Common myeloid progenitor, CD34-positive (primary cell): ENCODE results near the gene FLT4.
A peak's percentile ranks its signal among the peaks of the same experiment; 100 is the strongest.
"Not testable (repeated sequence)": the region's sequence is repeated elsewhere in the genome, so short reads cannot be mapped to it uniquely, and the experiment has no call there.

Experiments used
- CTCF ChIA-PET: fragments of 350-600 bp; sonication (Branson Sonifier 250); formaldehyde crosslinking; loops from one replicate; lab custom pipeline; 2021; ENCODE audit warnings: antibody characterized with exemption; lab: Charles Lee
- POLR2A ChIA-PET: fragments of 350-600 bp; sonication (Branson Sonifier 250); formaldehyde crosslinking; loops from one replicate; lab custom pipeline; 2021; ENCODE audit warnings: antibody characterized with exemption; lab: Charles Lee
- DNase-seq, 3 donors: peaks; one replicate each; pipeline versions ENCODE4 v3.0.0 to v3.0.0-alpha.2; 2013
- H3K27ac ChIP-seq, 2 experiments: 1 replicate in 1 of 2; 2 replicates in 1 of 2; pipeline ENCODE4 v1.7.0; 2013; ENCODE audit warnings: inconsistent platforms in 2 of 2, low read length in 2 of 2, mild to moderate bottlenecking in 2 of 2, low read depth in 1 of 2, moderate library complexity in 1 of 2; ENCODE audit not compliant: severe bottlenecking in 2 of 2, insufficient read depth in 1 of 2, poor library complexity in 1 of 2
- H3K27me3 ChIP-seq, 5 experiments: replicated peaks in 2 of 5; 1 replicate in 3 of 5; 2 replicates in 2 of 5; pipeline versions ENCODE4 v1.6.1 to v1.7.0; 2013; ENCODE audit warnings: low read length in 4 of 5, mild to moderate bottlenecking in 2 of 5, moderate library complexity in 2 of 5, inconsistent platforms in 1 of 5; ENCODE audit not compliant: insufficient read depth in 5 of 5, control insufficient read depth in 4 of 5
- H3K36me3 ChIP-seq, 4 experiments: 1 replicate in 2 of 4; 2 replicates in 2 of 4; pipeline versions ENCODE4 v1.6.1 to v1.7.0; 2013; ENCODE audit warnings: low read length in 3 of 4, control low read depth in 1 of 4, mild to moderate bottlenecking in 1 of 4; ENCODE audit not compliant: control insufficient read depth in 4 of 4, insufficient read depth in 4 of 4
- H3K4me1 ChIP-seq, 4 experiments: 1 replicate in 3 of 4; 2 replicates in 1 of 4; pipeline versions ENCODE4 v1.6.1 to v1.7.1; 2013; ENCODE audit warnings: low read length in 3 of 4, mild to moderate bottlenecking in 3 of 4, control low read depth in 1 of 4, inconsistent platforms in 1 of 4, moderate library complexity in 1 of 4; ENCODE audit not compliant: control insufficient read depth in 4 of 4, insufficient read depth in 4 of 4; ENCODE audit errors: control extremely low read depth in 1 of 4
- H3K4me3 ChIP-seq, 7 experiments: 1 replicate in 4 of 7; 2 replicates in 3 of 7; pipeline versions ENCODE4 v1.5.1 to v1.7.0; 2013; ENCODE audit warnings: mild to moderate bottlenecking in 7 of 7, low read length in 6 of 7, moderate library complexity in 6 of 7, inconsistent platforms in 2 of 7, low read depth in 2 of 7, control low read depth in 1 of 7; ENCODE audit not compliant: insufficient read depth in 4 of 7, control insufficient read depth in 1 of 7; ENCODE audit errors: extremely low read depth in 1 of 7
- H3K9me3 ChIP-seq, 5 experiments: 1 replicate in 4 of 5; 2 replicates in 1 of 5; pipeline versions ENCODE4 v1.6.1 to v1.7.1; 2013; ENCODE audit warnings: low read length in 4 of 5, mild to moderate bottlenecking in 2 of 5, inconsistent platforms in 1 of 5, low read depth in 1 of 5, moderate library complexity in 1 of 5; ENCODE audit not compliant: control insufficient read depth in 4 of 5, insufficient read depth in 2 of 5; ENCODE audit errors: control extremely low read depth in 1 of 5
- WGBS: methylation state at CpG from one replicate; pipeline ENCODE4 v1.1.5; 2013; ENCODE audit not compliant: insufficient coverage; 5-methylcytosine and 5-hydroxymethylcytosine counted together

The FLT4 gene

DNA sequence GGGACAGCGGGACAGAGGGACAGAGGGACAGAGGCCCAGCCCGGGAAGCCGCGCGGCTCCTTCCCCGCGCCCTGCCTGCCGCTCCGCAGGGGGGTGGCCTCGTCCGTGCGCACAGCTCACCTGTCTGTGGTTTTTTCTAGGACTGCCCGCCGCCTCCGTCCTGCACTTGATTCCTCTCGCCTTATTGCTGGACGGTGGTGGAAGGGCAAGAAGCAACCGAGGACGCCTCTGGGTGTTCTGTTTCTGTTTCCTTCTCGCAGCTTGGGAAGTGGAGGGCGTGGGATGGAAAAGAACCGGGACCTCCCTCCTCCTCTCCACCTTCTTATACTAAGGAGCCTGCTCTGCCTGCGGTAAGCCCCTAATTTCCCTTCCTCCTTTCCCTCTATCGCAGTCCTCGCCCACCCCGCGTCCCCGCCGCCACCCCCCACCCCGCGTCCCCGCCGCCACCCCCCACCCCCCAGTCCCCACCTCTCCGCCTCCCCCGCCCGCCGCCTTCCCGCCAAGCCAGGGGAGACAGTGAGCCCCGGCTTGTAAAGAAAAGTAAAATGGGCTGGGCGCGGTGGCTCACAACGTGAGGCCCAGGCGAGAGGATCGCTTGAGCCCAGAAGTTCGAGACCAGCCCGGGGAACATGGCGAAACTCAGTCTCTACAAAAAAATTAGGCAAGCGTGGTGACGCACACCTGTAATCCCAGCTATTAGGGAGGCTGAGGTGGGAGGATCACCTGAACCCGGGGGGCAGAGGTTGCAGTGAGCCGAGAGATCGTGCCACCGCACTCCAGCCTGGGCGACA, 9.6 kb upstream of the FLT4 start:
- ChIA-PET POLR2A (no interaction called here), CTCF (no interaction called here)
- H3K4me3 ChIP-seq = no peak overlapping the region
- H3K36me3 ChIP-seq = no peaks in the 10 kb centered on the region
- DNase-seq = no peak
- peaks cover 2 to 45% (median 12%) of the 10 kb centered on the region in 5 experiments for H3K27me3 ChIP-seq
- WGBS = 59% methylated on average over 26 of the region's 54 CpGs
- H3K4me1 ChIP-seq = no peaks in the 10 kb centered on the region
- H3K9me3 ChIP-seq = no peaks in the 10 kb centered on the region
- no peak overlapping the region for H3K27ac ChIP-seq

GRCh38 chr5:180655243-180655642, 5.8 kb upstream of the FLT4 start:
- DNase-seq, CTCF ChIA-PET, H3K36me3 ChIP-seq, POLR2A ChIA-PET, H3K27ac ChIP-seq, H3K4me1 ChIP-seq, H3K9me3 ChIP-seq, H3K4me3 ChIP-seq: not testable (repeated sequence)
- WGBS = 97% methylated on average over 13 of the region's 16 CpGs
- H3K27me3 ChIP-seq = peaks cover 5 to 61% (median 19%) of the 10 kb centered on the region in 5 experiments

GRCh38 chr5:180652771-180653170, 3.4 kb upstream of the FLT4 start:
- no peak overlapping the region for H3K4me3 ChIP-seq
- 80% methylated on average over 5 of the region's 5 CpGs for WGBS
- peaks cover 3 to 66% (median 18%) of the 10 kb centered on the region in 5 experiments for H3K27me3 ChIP-seq
- ChIA-PET CTCF (no interaction called here), POLR2A (no interaction called here)
- peaks cover 0 to 18% (median 12%) of the 10 kb centered on the region in 4 experiments for H3K4me1 ChIP-seq
- H3K9me3 ChIP-seq = no peaks in the 10 kb centered on the region
- no peaks in the 10 kb centered on the region for H3K36me3 ChIP-seq
- H3K27ac ChIP-seq = no peak overlapping the region
- no peak for DNase-seq

- peaks cover 3 to 67% (median 20%) of the 10 kb centered on the region in 5 experiments for H3K27me3 ChIP-seq
- ChIA-PET POLR2A (no interaction called here), CTCF (no interaction called here)
- no peak overlapping the region for H3K27ac ChIP-seq
- H3K4me1 ChIP-seq = peaks cover 0 to 18% (median 12%) of the 10 kb centered on the region in 4 experiments
- 98% methylated on average over 6 of the region's 11 CpGs for WGBS
- H3K9me3 ChIP-seq = no peaks in the 10 kb centered on the region
- H3K36me3 ChIP-seq = no peaks in the 10 kb centered on the region
- no peak overlapping the region for H3K4me3 ChIP-seq
- no peak for DNase-seq
Measured at GRCh38 chr5:180652346-180652745, 2.9 kb upstream of the FLT4 start.

DNA sequence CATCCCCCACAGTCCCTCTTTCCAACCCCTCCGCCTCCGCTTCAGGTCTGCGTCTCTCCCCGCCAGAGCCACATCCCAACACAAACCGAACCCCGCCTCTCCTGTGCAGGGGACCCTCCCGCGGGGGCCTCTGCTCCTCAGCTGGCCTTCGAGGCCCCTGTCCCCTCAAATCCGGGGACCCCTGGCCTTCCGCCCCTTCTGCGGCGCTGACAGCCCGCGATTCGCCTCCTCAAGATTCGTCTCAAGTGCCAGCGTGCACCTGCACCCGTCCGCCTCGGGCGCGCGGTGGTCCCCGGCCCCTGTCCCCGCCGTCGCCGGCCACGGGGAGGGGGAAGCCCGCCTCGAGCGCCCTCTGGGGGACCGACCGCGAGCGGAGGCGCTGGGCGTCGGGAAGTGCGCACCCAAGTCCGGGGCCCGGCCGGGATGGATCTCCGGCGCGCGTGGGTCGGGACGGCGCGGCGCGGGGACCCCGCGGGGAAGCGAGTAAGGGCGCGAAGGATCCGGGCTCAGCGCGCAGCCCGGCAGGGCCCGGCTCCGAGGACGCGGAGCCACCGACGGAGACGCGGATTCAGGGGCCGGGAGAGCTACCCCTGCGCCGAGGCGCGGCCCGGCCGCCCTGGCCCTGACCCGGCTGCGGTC, 623 bp downstream of the FLT4 start:
- H3K4me3 ChIP-seq = peak overlapping the region in 6 of 7 experiments; percentile 2 to 73 (median 56)
- ChIA-PET CTCF (interaction anchor here (1.0 kb wide), 1 partner anchor 18 kb away, joined by 3 read pairs; no protein-coding TSS in a partner anchor), POLR2A (no interaction called here)
- peaks cover 0 to 22% (median 15%) of the 10 kb centered on the region in 4 experiments for H3K4me1 ChIP-seq
- WGBS = 11% methylated on average over 68 of the region's 80 CpGs
- H3K27ac ChIP-seq = no peak overlapping the region
- peaks cover 3 to 90% (median 24%) of the 10 kb centered on the region in 5 experiments for H3K27me3 ChIP-seq
- peak in 2 of 3 donors; percentile 17 to 26 for DNase-seq
- no peaks in the 10 kb centered on the region for H3K36me3 ChIP-seq
- H3K9me3 ChIP-seq = no peaks in the 10 kb centered on the region

DNA sequence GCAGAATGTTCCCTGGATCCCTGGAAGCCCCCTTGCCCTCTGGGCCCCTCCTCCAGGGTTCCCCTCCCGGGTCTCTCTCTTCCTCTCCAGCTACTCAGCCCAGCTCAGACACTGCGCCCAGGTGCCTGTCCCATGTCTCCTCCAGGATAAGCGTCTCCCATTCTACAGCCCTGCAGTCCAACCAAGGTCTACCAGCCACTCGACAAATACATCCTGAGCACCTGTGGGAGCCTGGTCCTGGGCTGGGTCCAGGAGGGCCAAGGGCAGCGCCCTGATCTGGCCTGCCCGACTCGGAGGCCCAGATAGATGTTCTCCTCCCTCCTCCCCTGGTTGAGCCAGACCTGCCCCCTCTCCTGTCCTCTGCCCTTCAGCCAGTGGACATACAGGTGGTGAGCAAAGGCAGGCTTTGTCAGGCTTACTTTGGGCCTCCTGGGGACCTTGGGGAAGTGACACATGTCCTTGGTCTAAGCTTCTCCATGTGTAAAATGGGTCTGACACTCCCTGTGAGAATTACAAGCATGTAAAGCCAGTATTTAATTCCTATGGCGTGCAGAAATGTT, 1.4 kb downstream of the FLT4 start:
- no peak for DNase-seq
- no peaks in the 10 kb centered on the region for H3K9me3 ChIP-seq
- peaks cover 0 to 22% (median 15%) of the 10 kb centered on the region in 4 experiments for H3K4me1 ChIP-seq
- ChIA-PET CTCF (interaction anchor here (1.0 kb wide), 1 partner anchor 19 kb away, joined by 3 read pairs; no protein-coding TSS in a partner anchor), POLR2A (no interaction called here)
- WGBS = 94% methylated on average over 4 of the region's 8 CpGs
- H3K27me3 ChIP-seq = peaks cover 3 to 95% (median 22%) of the 10 kb centered on the region in 5 experiments
- H3K4me3 ChIP-seq = no peak overlapping the region
- H3K36me3 ChIP-seq = no peaks in the 10 kb centered on the region
- no peak overlapping the region for H3K27ac ChIP-seq
